Measurements from ENCODE around the gene RCAN1. TPM values are rescaled to one million over a fixed set of nuclear protein-coding genes. Genes with fewer than 3 reads are reported as not detected.

The RCAN1 gene
- total and polyA plus RNA-seq, 2 of the 13 experiments (the other 11 are each of a cell fraction or from before 2014, with no cell fraction given), result 9.4 to 34.1 TPM

GRCh38 chr21:34619841-34620665, 5.1 kb upstream of the RCAN1 start (continued):
- TF ChIP-seq PHB2 (IDR thresholded peaks at IDR 0.05; ENCODE audit: partially characterized antibody) (no peak), YEATS4 (CRISPR knock-in tag; IDR thresholded peaks at IDR 0.05; ENCODE audit: borderline replicate concordance) (no peak), CENPX (CRISPR knock-in tag; IDR thresholded peaks at IDR 0.05) (no peak), BRD4 (CRISPR knock-in tag; IDR thresholded peaks at IDR 0.05) (no peak), ARID2 (CRISPR knock-in tag; IDR thresholded peaks at IDR 0.05; ENCODE audit: borderline replicate concordance) (no peak), TBP (CRISPR knock-in tag; IDR thresholded peaks at IDR 0.05) (no peak), HMG20A (CRISPR knock-in tag; IDR thresholded peaks at IDR 0.05; ENCODE audit: borderline replicate concordance) (no peak), SNRNP70 (IDR thresholded peaks at IDR 0.05; ENCODE audit: low read depth, low read length) (no peak), ZNF567 (CRISPR knock-in tag; IDR thresholded peaks at IDR 0.05; ENCODE audit: borderline replicate concordance) (no peak), ATRX (CRISPR knock-in tag; IDR thresholded peaks at IDR 0.05; ENCODE audit: borderline replicate concordance) (no peak)
- TF ChIP-seq, protein P1, sequence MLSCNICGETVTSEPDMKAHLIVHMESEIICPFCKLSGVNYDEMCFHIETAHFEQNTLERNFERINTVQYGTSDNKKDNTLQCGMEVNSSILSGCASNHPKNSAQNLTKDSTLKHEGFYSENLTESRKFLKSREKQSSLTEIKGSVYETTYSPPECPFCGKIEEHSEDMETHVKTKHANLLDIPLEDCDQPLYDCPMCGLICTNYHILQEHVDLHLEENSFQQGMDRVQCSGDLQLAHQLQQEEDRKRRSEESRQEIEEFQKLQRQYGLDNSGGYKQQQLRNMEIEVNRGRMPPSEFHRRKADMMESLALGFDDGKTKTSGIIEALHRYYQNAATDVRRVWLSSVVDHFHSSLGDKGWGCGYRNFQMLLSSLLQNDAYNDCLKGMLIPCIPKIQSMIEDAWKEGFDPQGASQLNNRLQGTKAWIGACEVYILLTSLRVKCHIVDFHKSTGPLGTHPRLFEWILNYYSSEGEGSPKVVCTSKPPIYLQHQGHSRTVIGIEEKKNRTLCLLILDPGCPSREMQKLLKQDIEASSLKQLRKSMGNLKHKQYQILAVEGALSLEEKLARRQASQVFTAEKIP (CRISPR knock-in tag; IDR thresholded peaks at IDR 0.05; ENCODE audit: borderline replicate concordance), result no peak
- TF ChIP-seq, protein P2, sequence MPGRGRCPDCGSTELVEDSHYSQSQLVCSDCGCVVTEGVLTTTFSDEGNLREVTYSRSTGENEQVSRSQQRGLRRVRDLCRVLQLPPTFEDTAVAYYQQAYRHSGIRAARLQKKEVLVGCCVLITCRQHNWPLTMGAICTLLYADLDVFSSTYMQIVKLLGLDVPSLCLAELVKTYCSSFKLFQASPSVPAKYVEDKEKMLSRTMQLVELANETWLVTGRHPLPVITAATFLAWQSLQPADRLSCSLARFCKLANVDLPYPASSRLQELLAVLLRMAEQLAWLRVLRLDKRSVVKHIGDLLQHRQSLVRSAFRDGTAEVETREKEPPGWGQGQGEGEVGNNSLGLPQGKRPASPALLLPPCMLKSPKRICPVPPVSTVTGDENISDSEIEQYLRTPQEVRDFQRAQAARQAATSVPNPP (CRISPR knock-in tag; IDR thresholded peaks at IDR 0.05), result no peak

Data from HepG2 (cell line).